ENCODE data around the gene GRB7.
"Not testable (repeated sequence)": the region's sequence is repeated elsewhere in the genome, so short reads cannot be mapped to it uniquely, and the experiment has no call there.

GRB7 gene

GRCh38 chr17:39753514-39754160 is 15.9 kb downstream of the GRB7 start:
- peak; percentile 56 for DNase-seq

GRCh38 chr17:39754161-39754957 is 16.6 kb downstream of the GRB7 start:
- DNase-seq: peak; percentile 98

- DNase-seq: peak; percentile 8
Measured at GRCh38 chr17:39754958-39755553, 17.3 kb downstream of the GRB7 start.

GRCh38 chr17:39755554-39756379 is 18.0 kb downstream of the GRB7 start:
- no peak for DNase-seq

- DNase-seq: no peak
Measured at GRCh38 chr17:39756380-39757079, 18.8 kb downstream of the GRB7 start.

GRCh38 chr17:39757176-39757662 is 19.5 kb downstream of the GRB7 start:
- DNase-seq: no peak

GRCh38 chr17:39757931-39758873 is 20.5 kb downstream of the GRB7 start:
- no peak for DNase-seq

GRCh38 chr17:39759204-39759603 is 21.5 kb downstream of the GRB7 start:
- no peak for DNase-seq

- DNase-seq: no peak
Measured at GRCh38 chr17:39761861-39762496, 24.2 kb downstream of the GRB7 start.

- no peak for DNase-seq
Measured at GRCh38 chr17:39763051-39763820, 25.5 kb downstream of the GRB7 start.

GRCh38 chr17:39764171-39764570 is 26.4 kb downstream of the GRB7 start:
- DNase-seq: not testable (repeated sequence)

- peak; percentile 26 for DNase-seq
Measured at GRCh38 chr17:39765175-39765574, 27.4 kb downstream of the GRB7 start.

- DNase-seq: no peak
Measured at GRCh38 chr17:39765766-39766165, 28.0 kb downstream of the GRB7 start.

- no peak for DNase-seq
Measured at GRCh38 chr17:39767147-39767546, 29.4 kb downstream of the GRB7 start.

- DNase-seq: no peak
Measured at GRCh38 chr17:39769974-39770587, 32.3 kb downstream of the GRB7 start.

- no peak for DNase-seq
Measured at GRCh38 chr17:39772415-39772814, 34.7 kb downstream of the GRB7 start.

- no peak for DNase-seq
Measured at GRCh38 chr17:39772987-39773934, 35.5 kb downstream of the GRB7 start.

GRCh38 chr17:39774047-39774446 is 36.3 kb downstream of the GRB7 start:
- DNase-seq: no peak
